Skin of body (tissue), 2 donors: ENCODE measurements around the gene NPTX1. TPM values are rescaled to one million over a fixed set of nuclear protein-coding genes. Genes with fewer than 3 reads are reported as not detected.

Experiments used
- DNase-seq: peaks from one replicate; lab custom pipeline; 2025; lab: John Stamatoyannopoulos, UW
- total RNA-seq: library from RNA; depleted of rRNA; stranded (reverse); fragments of >200 nt; gene quantifications from one replicate; pipeline ENCODE4 v1.2.3, GENCODE V29; 2014

Gene NPTX1
- total RNA-seq, 1 donor from 2014 or later, result 0.30 TPM

- DNase-seq, result no peak
Measured at GRCh38 chr17:80504686-80505413, 28.4 kb upstream of the NPTX1 start.

DNA sequence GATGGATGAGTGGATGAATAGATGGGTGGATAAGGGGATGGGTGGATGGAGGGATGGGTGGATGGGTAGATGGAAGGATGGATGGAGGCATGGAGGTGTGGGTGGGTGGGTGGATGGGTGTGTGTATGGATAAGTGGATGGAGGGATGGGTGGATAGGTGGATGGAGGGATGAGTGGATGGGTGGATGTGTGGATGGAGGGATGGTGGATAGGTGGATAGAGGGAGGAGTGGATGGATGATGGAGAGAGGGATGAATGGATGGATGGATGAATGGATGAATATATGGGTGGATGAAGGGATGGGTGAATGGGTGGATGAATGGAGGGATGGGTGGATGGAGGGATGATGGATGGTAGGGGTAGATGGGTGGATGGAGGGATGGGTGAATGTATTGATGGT lies 27.5 kb upstream of the NPTX1 start:
- DNase-seq, result no peak

- DNase-seq, result no peak
Measured at GRCh38 chr17:80503031-80503430, 26.6 kb upstream of the NPTX1 start.

- no peak for DNase-seq
Measured at GRCh38 chr17:80502578-80502877, 26.1 kb upstream of the NPTX1 start.

DNA sequence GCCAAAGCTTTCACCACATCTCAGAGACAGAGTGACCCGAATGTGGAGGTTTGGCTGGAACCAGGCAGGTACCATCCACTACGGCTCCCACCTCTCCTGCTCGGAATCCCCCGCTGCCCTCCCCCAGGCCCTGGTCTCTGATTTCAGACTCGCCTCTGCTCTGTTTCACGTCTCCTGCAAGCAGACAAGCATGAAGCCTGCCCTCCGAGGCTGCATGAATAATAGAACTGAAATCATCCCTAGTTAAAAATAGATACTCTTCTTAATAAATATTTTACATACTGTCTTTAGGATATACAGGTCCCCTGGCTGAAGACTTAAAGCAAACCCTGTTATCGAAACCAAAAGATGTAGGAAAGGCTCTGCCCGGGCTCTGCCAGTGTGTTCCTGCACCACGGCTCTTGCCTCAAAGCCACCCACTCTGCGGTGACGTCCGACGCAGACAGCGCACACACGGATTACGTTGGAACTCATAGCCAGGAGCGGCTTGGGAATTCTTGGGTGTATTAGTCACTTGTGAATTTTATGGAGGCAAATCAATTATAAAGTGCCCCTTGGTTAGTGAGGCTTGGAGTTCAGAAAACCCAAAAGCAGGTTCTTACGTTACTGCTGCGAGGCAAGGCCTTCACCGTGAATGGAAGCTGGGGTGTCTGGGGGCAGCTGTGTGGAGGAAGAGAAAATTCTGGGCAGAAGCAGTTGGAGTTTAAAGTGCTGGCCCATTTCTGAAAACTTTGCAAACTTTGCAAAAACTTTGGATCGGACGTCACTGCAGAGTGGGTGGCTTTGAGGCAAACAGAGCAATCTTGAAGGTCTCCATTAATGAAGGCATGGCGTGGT lies 25.6 kb upstream of the NPTX1 start:
- DNase-seq, result no peak

DNA sequence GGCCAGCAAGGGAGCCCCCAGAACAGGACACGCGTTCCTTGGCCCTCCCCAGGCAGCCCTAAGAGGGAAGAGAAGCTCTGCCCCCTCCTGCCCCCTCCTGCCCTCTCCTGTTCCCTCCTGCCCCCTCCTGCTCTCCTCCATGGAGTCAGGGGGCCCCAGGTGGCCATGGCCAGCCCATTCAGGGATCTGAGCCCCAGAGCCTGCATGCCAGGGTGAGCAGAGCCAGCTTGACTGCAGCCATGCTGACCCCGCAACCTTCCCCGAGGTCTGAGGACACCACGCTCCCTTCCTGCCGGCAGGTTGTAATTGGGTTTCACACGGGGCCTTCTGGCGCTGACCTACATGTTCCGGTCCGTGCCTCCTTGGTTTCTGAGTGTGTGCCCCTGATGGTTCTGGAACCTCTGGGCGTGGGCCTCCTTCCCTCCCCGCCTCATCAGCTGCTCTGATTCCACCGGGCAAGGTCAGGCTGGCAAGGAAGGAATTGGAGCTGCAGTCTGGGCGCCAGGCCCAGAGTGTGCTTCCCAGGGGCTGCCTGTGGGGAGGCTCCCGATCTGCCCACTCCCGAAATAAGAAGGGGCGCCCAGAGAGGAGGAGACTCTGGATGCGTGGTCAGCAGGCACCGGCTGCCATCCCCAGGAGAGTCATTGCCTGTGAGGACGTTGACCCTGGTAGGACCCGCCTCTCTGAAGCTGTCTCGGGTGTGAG lies 23.7 kb upstream of the NPTX1 start:
- DNase-seq, result no peak

GRCh38 chr17:80499560-80499959 lies 23.2 kb upstream of the NPTX1 start:
- no peak for DNase-seq

- DNase-seq, result no peak
Measured at GRCh38 chr17:80498920-80499410, 22.6 kb upstream of the NPTX1 start.

DNA sequence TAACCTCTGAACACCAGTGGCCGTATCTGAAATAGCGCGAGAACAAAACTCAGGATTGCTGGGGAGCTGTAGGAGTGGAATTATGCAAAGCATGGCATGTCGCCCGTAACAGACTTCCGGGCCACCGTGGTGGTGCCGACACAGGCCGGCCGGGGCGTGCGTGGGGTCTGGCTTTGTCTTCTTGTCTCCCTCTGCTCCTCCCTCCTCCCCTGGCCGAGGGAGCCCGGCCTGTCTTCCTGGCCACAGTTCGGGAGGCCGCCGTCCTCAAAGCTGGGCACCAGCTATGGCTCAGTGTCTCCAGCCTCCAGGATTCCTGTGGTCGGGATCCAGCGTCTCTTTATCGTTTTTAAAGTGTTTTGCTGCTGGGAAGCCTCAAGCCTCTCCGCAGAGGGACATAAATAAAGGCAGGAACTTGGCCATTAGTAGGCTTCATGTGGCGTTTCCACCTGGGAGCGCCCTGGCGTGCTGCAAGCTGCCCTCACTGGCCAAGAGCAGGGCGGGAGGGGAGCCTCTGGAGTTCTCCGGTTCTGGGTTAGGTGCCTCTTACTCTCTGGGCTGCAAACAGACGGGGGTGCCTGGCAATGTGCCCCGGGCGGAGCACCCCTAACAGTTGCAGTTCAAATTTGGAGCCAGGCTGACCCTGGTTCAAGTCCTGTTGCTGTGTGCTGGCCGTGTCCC lies 22.0 kb upstream of the NPTX1 start:
- peak; percentile 73 for DNase-seq

DNA sequence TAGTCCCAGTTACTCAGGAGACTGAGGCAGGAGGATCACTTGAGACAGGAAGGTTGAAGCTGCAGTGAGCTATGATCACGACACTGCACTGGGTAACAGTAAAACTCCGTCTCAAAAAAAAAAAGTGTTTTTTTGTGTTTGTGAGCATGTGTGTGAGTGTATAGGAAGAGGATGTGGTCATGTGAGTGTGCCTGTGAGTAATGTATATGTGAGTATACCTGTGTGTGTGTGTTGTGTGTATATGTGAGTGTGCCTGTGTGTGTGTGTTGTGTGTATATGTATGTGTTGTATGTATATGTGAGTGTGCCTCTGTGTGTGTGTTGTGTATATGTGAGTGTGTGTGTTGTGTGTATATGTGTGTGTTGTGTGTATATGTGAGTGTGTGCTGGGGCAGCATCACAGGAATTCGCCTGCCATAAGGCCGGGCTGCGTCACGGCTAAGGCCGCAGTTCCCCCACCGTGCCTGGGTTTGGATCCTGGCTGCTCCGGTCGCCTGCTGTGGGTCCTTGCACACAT lies 21.4 kb upstream of the NPTX1 start:
- peak; percentile 61 for DNase-seq

DNA sequence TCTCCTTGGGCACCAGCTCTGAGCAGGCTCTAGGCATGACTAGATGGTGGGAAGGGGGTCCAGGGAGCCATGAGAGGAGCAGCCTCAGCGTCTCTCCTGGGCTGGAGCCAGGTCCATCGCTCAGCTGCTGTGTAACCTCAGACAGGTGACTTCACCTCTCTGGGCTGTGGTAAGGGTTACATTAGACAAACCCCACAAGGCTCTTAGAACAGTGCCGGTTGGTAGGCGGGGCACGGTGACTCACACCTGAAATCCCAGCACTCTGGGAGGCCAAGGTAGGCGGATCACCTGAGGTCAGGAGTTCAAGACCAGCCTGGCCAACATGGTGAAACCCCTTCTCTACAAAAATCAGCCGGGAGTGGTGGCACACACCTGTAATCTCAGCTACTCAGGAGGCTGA lies 18.1 kb upstream of the NPTX1 start:
- DNase-seq, result no peak

DNA sequence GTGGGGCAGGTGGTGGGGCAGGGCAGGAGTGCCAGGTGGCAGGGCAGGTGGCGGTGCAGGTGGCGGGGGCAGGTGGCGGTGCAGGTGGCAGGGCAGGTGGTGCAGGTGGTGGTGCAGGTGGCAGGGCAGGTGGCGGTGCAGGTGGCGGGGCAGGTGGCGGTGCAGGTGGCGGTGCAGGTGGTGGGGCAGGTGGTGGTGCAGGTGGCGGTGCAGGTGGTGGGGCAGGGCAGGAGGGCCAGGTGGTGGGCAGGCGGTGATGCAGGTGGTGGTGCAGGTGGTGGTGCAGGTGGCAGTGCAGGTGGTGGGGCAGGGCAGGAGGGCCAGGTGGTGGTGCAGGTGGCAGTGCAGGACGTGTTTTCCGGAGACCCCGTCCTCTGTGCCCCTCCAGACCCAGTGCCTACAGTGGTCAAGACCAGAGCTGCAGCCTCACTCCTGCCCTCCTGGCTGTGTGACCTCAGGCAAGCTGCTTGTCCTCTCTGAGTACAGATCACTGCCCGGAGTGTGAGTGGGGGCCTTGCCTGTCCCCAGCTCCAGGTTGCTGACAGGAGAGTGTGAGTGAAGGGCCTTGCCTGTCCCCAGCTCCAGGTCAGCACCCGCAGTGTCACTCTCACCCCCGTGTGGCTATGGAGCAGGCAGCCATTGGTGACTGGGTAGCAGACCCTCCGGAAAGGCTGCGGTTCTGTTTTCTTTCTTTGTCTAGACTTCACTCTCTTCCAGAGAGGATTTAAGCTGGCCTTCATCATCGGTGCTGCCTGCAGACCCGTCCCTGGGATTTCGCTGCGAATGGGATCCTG lies 16.1 kb upstream of the NPTX1 start:
- DNase-seq, result no peak

DNA sequence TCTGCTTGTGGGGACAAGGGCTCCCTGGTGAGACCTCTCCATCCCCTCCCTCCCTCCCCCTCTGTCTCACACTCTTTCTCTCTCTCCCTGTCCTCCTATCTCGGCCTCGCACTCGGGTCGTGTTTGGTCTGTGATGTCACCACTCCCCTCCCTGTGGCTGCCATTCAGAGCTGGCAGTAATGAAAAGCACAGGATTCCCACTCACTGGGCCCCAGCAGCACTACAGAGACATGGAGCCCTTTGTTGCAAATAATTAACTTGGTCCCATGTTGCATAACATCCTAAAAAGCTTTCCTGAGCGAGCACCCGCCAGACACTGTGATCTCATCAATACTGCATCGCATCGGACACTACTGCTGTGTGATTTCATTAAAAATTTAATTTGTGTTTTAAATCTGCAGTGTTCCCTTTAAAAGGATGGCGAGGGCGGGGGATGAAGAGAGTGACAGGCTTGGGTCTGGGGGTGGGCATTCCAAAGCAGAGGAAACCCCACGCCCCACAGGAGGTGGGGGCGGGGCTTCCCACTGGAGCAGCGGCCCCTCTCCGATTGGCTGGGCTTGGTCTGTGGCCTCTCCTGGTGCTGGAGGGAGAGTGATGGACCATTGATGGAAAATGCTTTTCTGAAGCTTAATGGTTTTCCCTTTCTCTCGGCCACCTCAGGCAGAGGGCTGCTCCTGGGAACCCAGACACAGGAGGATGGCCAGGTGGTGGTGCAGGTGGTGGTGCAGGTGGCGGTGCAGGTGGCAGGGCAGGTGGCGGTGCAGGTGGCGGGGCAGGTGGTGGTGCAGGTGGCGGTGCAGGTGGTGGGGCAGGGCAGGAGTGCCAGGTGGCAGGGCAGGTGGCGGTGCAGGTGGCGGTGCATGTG lies 15.3 kb upstream of the NPTX1 start:
- no peak for DNase-seq

DNA sequence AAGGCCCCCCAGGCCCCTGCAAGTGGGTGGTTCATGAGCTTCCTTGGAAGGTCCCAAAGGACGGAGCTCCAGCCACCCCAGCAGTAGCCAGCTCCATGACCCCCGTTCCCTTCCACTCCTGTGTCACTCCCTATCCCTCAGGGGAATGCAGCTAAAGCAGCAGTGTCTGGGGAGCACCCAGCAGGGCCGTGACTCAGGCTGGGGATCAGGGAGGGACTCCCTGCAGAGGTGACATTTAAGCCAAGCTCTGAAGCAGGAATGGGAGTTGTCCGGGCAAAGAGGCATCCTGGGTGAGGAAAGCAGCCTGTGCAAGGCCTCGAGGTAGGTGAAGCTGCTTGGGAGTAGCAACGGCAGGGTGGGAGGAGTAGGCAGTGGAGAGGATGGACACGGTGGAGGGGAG lies 11.1 kb upstream of the NPTX1 start:
- no peak for DNase-seq

GRCh38 chr17:80486692-80487091 lies 10.3 kb upstream of the NPTX1 start:
- no peak for DNase-seq

DNA sequence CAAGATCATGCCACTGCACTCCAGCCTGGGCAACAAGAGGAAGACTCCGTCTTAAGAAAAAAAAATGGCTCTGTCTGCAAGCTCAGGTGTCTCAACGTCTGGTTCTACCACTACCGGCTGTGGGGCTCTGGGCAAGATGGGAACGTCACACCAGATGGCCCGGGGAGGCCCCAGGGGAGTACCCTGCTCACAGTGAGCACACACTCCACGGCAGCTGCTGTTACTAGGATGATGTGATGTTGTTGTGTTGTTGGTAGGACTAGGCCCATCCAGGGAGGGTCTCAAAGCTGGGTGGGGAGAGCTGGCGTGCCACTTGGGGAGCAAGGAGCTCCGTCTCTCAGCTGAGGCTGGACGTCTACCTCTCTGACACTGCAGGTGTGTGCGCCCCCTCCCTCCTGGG lies 9.4 kb upstream of the NPTX1 start:
- no peak for DNase-seq

- DNase-seq, result no peak
Measured at GRCh38 chr17:80482555-80483308, 6.3 kb upstream of the NPTX1 start.

DNA sequence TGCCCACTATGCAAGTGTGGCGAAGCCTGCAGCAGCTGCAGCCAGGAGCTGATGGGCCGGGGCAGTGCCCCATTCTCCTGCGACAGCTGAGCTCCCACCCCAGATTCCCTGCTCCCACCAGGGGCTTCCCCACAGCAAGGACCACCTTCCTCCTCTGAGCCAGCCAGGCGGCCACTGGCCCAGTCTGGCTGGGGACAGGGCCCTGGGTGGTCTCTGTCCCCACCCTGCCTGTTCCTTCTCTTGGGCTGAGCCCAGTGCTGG lies 5.6 kb upstream of the NPTX1 start:
- DNase-seq, result no peak
